T-helper 1 cell treated with Interleukin-12 subunit alpha and Interleukin-12 subunit beta and Interleukin-4 antibody, amounts not matched to agents 30 μg/mL and 1 μg/mL, for 36 hours (primary cell): ENCODE data around the gene HOGA1.
"Not testable (repeated sequence)": the region's sequence is repeated elsewhere in the genome, so short reads cannot be mapped to it uniquely, and the experiment has no call there.

Experiments used
- H3K27ac Mint-ChIP-seq: one replicate; pipeline ENCODE4 v1.8.0; 2021; ENCODE audit warnings: mild to moderate bottlenecking, mixed read lengths
- H3K27me3 Mint-ChIP-seq: one replicate; pipeline ENCODE4 v1.8.0; 2021; ENCODE audit warnings: low read depth, mixed read lengths
- H3K36me3 Mint-ChIP-seq: one replicate; pipeline ENCODE4 v1.8.0; 2021; ENCODE audit warnings: low read depth, mixed read lengths
- H3K4me1 Mint-ChIP-seq: one replicate; pipeline ENCODE4 v1.8.0; 2021; ENCODE audit warnings: low read depth, mixed read lengths
- H3K4me3 Mint-ChIP-seq: one replicate; pipeline ENCODE4 v1.8.0; 2021; ENCODE audit warnings: mild to moderate bottlenecking, moderate library complexity, mixed read lengths
- H3K9me3 Mint-ChIP-seq: one replicate; pipeline ENCODE4 v1.8.0; 2021; ENCODE audit warnings: mixed read lengths

HOGA1 gene

GRCh38 chr10:97548828-97549455 lies 35.2 kb upstream of the HOGA1 start:
- no peak overlapping the region for H3K27ac Mint-ChIP-seq
- H3K9me3 Mint-ChIP-seq: no peaks in the 10 kb centered on the region
- H3K36me3 Mint-ChIP-seq: no peaks in the 10 kb centered on the region
- peaks cover 2% of the 10 kb centered on the region for H3K4me1 Mint-ChIP-seq
- H3K4me3 Mint-ChIP-seq: no peak overlapping the region
- H3K27me3 Mint-ChIP-seq: peaks cover 5% of the 10 kb centered on the region

DNA sequence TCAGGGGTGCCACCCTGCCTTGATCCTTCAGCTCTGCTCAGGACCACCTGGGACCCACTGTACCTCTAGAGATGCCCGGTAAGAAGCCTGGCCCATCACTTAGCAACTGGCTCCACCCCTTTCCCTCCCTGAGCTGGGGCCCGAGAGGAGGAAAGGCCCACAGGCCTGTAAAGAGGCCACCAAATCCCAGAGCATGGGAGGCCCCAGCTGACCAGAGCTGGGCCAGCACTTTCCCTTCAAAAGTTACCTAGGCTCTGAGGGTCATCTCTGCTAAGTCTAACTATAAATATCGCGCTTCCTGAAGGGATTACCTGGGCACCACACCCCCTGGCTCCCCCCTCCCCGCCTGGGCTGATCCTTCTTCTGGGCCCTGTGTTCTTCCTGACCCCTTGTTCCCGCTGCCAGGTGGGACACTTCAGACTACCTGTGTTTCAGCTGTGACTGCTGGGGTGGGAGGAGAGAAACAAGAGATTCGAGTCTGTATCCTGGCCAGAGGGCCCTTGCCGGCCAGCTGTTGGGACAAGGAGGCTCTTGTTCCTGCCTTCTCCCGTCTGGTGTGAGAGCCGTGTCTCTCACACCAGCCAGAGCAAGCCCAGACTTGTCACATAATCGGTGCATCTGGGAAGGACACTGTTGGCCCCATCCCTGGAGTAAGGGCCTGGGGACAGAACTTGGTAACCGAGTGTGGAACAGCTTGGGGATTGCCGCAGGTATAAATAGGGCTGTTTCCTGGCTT lies 34.4 kb upstream of the HOGA1 start:
- H3K27me3 Mint-ChIP-seq: peaks cover 5% of the 10 kb centered on the region
- no peaks in the 10 kb centered on the region for H3K9me3 Mint-ChIP-seq
- peaks cover 2% of the 10 kb centered on the region for H3K4me1 Mint-ChIP-seq
- no peaks in the 10 kb centered on the region for H3K36me3 Mint-ChIP-seq
- H3K4me3 Mint-ChIP-seq: no peak overlapping the region
- H3K27ac Mint-ChIP-seq: no peak overlapping the region

- H3K36me3 Mint-ChIP-seq: no peaks in the 10 kb centered on the region
- H3K27me3 Mint-ChIP-seq: peaks cover 8% of the 10 kb centered on the region
- no peak overlapping the region for H3K27ac Mint-ChIP-seq
- no peak overlapping the region for H3K4me3 Mint-ChIP-seq
- H3K9me3 Mint-ChIP-seq: peaks cover 3% of the 10 kb centered on the region
- peaks cover 2% of the 10 kb centered on the region for H3K4me1 Mint-ChIP-seq
These were observed 33.6 kb upstream of the HOGA1 start for GRCh38 chr10:97550336-97551149.

DNA sequence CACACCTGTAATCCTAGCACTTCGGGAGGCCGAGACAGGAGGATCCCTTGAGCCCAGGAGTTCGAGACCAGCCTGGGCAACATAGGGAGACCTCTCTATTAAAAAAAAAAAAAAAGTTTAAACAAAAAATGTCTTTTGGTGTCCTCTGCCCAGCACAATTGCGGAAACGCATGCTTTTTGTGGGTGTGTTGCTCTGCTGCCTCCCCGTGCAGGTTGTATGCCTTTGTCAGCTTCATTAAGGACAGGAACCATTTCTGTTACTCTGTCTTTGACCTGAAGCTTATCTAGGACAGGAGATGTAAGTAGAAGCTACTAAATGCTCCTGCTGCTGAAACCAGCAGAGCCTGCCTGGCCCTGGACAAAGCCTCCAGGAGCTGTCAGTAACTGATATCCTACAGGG lies 32.9 kb upstream of the HOGA1 start:
- H3K9me3 Mint-ChIP-seq: peaks cover 7% of the 10 kb centered on the region
- H3K4me1 Mint-ChIP-seq: peaks cover 2% of the 10 kb centered on the region
- H3K36me3 Mint-ChIP-seq: no peaks in the 10 kb centered on the region
- H3K27ac Mint-ChIP-seq: no peak overlapping the region
- H3K4me3 Mint-ChIP-seq: no peak overlapping the region
- H3K27me3 Mint-ChIP-seq: peaks cover 12% of the 10 kb centered on the region

DNA sequence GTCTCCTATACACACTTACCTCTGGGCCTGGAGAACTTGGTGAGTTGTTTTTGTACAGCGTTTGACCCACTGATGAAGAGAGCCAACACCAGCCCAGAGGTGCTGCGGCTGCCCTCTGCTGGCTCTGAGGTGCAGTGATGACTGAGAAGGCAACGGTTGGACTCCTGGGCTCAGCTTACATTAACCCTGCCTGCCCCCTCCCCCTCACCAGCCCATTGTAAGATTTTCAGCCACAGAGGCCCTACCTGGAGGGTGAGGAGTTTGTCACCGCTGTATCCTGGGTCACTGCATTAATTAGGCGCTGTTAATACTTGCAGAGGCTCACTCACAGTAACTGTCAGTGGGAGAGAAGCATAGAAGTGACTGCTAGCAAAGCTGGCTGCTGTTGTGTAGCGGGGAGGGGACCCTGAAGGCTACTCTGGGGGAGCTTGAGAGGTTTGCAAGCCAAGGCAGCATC lies 30.6 kb upstream of the HOGA1 start:
- no peak overlapping the region for H3K4me3 Mint-ChIP-seq
- peaks cover 7% of the 10 kb centered on the region for H3K9me3 Mint-ChIP-seq
- H3K36me3 Mint-ChIP-seq: no peaks in the 10 kb centered on the region
- peaks cover 11% of the 10 kb centered on the region for H3K27me3 Mint-ChIP-seq
- H3K4me1 Mint-ChIP-seq: peaks cover 2% of the 10 kb centered on the region
- H3K27ac Mint-ChIP-seq: no peak overlapping the region

DNA sequence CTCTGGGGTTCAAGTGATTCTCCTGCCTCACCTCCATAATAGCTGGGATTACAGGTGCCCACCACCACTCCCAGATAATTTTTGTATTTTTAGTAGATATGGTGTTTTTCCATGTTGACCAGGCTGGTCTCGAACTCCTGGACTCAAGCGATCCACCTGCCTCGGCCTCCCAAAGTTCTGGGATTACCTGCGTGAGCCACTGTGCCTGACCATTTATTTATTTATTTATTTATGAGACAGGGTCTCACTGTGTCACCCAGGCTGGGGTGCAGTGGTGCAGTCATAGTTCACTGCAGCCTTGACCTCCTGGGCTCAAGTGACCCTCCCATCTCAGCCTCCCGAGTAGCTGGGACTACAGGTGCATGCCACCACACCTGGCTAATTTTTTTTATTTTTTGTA lies 29.9 kb upstream of the HOGA1 start:
- H3K36me3 Mint-ChIP-seq, H3K9me3 Mint-ChIP-seq, H3K27ac Mint-ChIP-seq, H3K4me1 Mint-ChIP-seq, H3K4me3 Mint-ChIP-seq: not testable (repeated sequence)
- peaks cover 11% of the 10 kb centered on the region for H3K27me3 Mint-ChIP-seq

DNA sequence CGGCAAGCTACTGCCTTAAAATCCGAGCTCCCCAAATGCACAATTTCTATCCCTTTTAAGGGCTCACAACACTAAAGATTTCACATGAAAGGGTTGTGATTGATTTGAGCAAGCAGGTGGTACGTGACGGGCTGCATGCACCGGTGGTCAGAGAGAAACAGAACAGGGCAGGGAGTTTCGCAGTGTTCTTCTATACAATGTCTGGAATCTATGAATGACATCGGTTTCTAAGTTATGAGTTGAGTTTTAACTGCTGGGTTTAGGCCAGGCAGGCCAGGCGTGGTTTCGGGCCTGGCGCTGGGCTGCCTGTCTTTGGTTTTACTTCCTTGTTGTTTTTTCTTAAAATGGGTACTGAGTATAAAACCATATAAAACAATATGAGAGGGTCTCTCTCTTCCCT lies 28.6 kb upstream of the HOGA1 start:
- not testable (repeated sequence) for H3K4me1 Mint-ChIP-seq

DNA sequence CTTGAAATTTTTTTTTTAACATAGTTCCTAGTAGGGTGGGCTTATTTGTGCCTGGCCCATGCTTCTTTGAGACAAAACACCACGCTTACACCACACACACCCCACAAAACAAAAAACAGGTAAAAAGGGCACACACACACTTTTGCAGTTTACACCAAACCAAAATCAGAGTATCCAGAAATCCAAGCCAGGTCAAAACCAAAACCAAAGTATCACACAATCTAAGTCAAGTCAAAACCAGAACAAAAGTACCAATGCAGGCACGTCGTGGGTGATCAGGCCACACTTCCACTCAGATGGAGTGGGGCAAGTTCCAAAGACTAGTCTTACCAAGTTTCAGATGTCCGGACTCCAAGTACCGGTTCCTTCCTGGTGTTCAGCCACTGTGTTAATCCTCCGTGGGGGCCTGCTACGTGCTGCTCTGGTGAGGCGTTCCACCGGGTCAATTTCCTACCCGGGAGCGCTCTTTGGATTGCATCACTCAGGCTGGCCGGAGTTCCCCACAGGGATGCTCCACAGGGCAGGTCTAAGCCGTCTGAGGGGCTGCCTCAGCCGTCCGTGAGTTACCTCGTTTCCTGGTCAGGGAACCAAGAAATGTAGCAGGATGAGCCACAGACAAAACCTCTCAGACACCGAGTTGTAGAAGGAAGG lies 23.3 kb upstream of the HOGA1 start:
- peaks cover 11% of the 10 kb centered on the region for H3K27me3 Mint-ChIP-seq
- not testable (repeated sequence) for H3K9me3 Mint-ChIP-seq, H3K4me1 Mint-ChIP-seq, H3K36me3 Mint-ChIP-seq, H3K4me3 Mint-ChIP-seq, H3K27ac Mint-ChIP-seq

More for the DNA sequence above, 28.6 kb upstream of the HOGA1 start:
- H3K36me3 Mint-ChIP-seq, H3K4me3 Mint-ChIP-seq, H3K9me3 Mint-ChIP-seq, H3K27ac Mint-ChIP-seq: not testable (repeated sequence)
- peaks cover 11% of the 10 kb centered on the region for H3K27me3 Mint-ChIP-seq

DNA sequence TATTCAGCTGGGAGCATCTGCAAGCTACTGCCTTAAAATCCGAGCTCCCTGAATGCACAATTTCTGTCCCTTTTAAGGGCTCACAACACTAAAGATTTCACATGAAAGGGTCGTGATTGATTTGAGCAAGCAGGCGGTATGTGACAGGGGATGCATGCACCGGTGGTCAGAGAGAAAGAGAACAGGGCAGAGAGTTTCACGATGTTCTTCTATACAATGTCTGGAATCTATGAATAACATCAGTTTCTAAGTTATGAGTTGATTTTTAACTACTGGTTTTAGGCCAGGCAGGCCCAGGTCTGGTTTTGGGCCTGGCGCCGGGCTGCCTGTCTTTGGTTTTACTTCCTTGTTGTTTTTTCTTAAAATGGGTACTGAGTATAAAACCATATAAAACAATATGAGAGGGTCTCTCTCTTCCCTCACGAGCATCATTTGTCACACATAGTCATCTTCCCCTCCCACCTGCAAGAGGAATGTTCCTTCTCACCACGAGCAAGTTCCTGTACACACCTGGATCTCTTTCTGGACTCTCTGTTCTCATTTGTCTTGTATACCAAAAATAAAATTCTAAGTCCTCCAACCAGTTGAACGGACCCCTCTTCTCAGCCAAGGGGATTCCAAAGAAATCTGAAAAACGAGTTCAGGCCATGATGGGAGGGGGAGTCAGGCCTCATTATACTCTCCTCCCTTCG lies 22.7 kb upstream of the HOGA1 start:
- H3K36me3 Mint-ChIP-seq, H3K4me1 Mint-ChIP-seq, H3K27ac Mint-ChIP-seq: not testable (repeated sequence)

GRCh38 chr10:97562329-97562728 lies 21.9 kb upstream of the HOGA1 start:
- not testable (repeated sequence) for H3K27ac Mint-ChIP-seq, H3K27me3 Mint-ChIP-seq, H3K9me3 Mint-ChIP-seq, H3K4me3 Mint-ChIP-seq, H3K36me3 Mint-ChIP-seq, H3K4me1 Mint-ChIP-seq

More for the DNA sequence above, 22.7 kb upstream of the HOGA1 start:
- H3K9me3 Mint-ChIP-seq, H3K4me3 Mint-ChIP-seq, H3K27me3 Mint-ChIP-seq: not testable (repeated sequence)

GRCh38 chr10:97563337-97563736 lies 20.9 kb upstream of the HOGA1 start:
- no peaks in the 10 kb centered on the region for H3K9me3 Mint-ChIP-seq
- H3K4me1 Mint-ChIP-seq: peaks cover 8% of the 10 kb centered on the region
- H3K27me3 Mint-ChIP-seq: peaks cover 6% of the 10 kb centered on the region
- no peak overlapping the region for H3K27ac Mint-ChIP-seq
- no peaks in the 10 kb centered on the region for H3K36me3 Mint-ChIP-seq
- no peak overlapping the region for H3K4me3 Mint-ChIP-seq

DNA sequence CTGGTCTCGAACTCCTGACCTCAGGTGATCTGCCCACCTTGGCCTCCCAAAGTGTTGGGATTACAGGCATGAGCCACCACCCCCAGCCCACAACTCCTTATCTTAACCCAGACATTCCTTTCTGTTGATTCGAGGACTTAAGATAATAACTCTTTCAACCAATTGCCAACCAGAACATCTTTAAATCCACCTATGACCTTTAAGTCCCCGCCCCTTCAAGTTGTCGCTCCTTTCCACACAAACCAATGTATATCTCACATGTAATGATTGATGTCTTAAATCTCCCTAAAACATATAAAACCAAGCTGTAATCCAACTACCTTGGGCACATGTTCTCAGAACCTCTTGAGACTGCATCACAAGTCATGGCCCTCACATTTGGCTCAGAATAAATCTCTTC lies 19.4 kb upstream of the HOGA1 start:
- H3K4me1 Mint-ChIP-seq: peaks cover 8% of the 10 kb centered on the region
- peaks cover 6% of the 10 kb centered on the region for H3K27me3 Mint-ChIP-seq
- no peaks in the 10 kb centered on the region for H3K36me3 Mint-ChIP-seq
- no peak overlapping the region for H3K27ac Mint-ChIP-seq
- H3K9me3 Mint-ChIP-seq: no peaks in the 10 kb centered on the region
- no peak overlapping the region for H3K4me3 Mint-ChIP-seq

DNA sequence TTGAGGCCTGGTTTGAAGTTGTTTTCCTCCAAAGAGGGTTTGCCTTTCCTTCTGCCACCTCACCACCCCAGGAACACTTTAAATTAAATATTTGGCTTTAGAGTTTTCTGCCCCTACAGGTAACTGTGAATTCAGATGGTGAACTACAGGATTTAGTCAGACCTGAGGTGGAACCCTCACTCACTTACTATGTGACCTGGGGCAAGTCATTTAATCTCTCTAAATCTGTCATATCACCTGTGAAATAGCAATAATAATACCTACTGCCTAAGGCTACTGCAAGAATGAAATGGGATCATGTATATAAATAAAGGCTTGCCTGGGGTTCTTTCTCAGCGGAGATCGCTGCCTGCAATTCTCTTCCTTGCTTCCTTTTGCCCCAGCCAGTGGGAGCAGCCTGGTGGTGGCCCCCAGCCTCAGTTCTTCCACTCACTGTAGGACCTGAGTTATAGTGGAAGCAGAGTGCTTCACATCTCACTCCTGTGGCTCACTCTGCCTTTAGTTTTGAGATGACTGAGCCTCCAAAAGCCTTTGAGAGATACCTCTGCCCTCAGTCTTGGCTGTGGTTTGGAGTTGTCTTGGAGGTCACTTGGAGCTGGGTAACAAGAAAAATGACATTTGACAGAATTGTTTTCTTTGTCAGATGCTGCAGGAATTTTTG lies 17.7 kb upstream of the HOGA1 start:
- Mint-ChIP-seq H3K9me3 (no peaks in the 10 kb centered on the region), H3K27ac (no peak overlapping the region), H3K36me3 (no peaks in the 10 kb centered on the region), H3K27me3 (peaks cover 6% of the 10 kb centered on the region), H3K4me1 (peaks cover 5% of the 10 kb centered on the region), H3K4me3 (no peak overlapping the region)

DNA sequence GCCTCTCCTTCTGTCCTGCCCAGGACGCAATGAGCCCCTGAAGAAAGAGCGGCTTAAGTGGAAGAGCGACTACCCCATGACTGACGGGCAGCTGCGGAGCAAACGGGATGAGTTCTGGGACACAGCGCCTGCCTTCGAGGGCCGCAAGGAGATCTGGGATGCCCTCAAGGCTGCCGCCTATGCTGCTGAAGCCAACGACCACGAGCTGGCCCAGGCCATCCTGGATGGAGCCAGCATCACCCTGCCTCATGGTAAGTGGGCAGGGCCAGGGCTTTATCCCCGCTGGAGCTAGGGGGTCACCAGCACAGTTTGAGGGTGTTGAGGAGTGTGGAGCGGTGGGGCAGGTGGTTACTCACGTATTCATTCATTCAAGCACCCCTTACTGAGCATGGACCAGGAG lies 16.3 kb upstream of the HOGA1 start:
- no peak overlapping the region for H3K4me3 Mint-ChIP-seq
- peaks cover 5% of the 10 kb centered on the region for H3K4me1 Mint-ChIP-seq
- H3K36me3 Mint-ChIP-seq: no peaks in the 10 kb centered on the region
- H3K9me3 Mint-ChIP-seq: no peaks in the 10 kb centered on the region
- peaks cover 6% of the 10 kb centered on the region for H3K27me3 Mint-ChIP-seq
- no peak overlapping the region for H3K27ac Mint-ChIP-seq
